A673 (cell line): ENCODE results near the gene RAB3GAP2. TPM values are rescaled to one million over a fixed set of nuclear protein-coding genes. Genes with fewer than 3 reads are reported as not detected.

Experiments
- BruUV-seq: library from RNA; stranded (reverse); fragments of 400-500 nt; replicated peaks from 2 replicates; lab custom pipeline; 2021; lab: Mats Ljungman, UMichigan
- CTCF ChIA-PET: fragments of 300-600 bp; sonication (Branson Sonifier 250); formaldehyde crosslinking; loops from one replicate; lab custom pipeline; 2022; ENCODE audit warnings: antibody characterized with exemption; lab: Charles Lee
- POLR2A ChIA-PET: fragments of 300-600 bp; sonication (Branson Sonifier 250); formaldehyde crosslinking; loops from one replicate; lab custom pipeline; 2022; ENCODE audit warnings: antibody characterized with exemption; ENCODE audit not compliant: low non-redundant PET; lab: Charles Lee
- DNase-seq: peaks from one replicate; pipeline ENCODE4 v3.0.0-alpha.2; 2015; ENCODE audit warnings: low spot score
- H3K27ac ChIP-seq: fragments of 200-600 bp; sonication (generic); 2 replicates; pipeline ENCODE4 v1.5.1; 2016; ENCODE audit warnings: mixed run types, low read depth, mild to moderate bottlenecking, mixed read lengths, antibody characterized with exemption, low read length; ENCODE audit not compliant: poor library complexity, severe bottlenecking
- H3K27me3 ChIP-seq: fragments of 200-600 bp; sonication (generic); replicated peaks from 2 replicates; pipeline ENCODE4 v1.6.1; 2017; ENCODE audit warnings: mixed run types, low read depth, mild to moderate bottlenecking, mixed read lengths, antibody characterized with exemption, low read length; ENCODE audit not compliant: insufficient read depth, poor library complexity
- H3K36me3 ChIP-seq: fragments of 200-600 bp; sonication (generic); 2 replicates; pipeline ENCODE4 v1.6.1; 2016; ENCODE audit warnings: mixed run types, mild to moderate bottlenecking, mixed read lengths, antibody characterized with exemption, low read length; ENCODE audit not compliant: insufficient read depth, poor library complexity, severe bottlenecking
- H3K4me1 ChIP-seq: fragments of 200-600 bp; sonication (generic); 2 replicates; pipeline ENCODE4 v1.6.1; 2017; ENCODE audit warnings: mixed run types, mild to moderate bottlenecking, mixed read lengths, antibody characterized with exemption, low read length; ENCODE audit not compliant: insufficient read depth, poor library complexity, severe bottlenecking
- H3K4me3 ChIP-seq: fragments of 200-600 bp; sonication (generic); 2 replicates; pipeline ENCODE4 v1.5.1; 2016; ENCODE audit warnings: low read depth, mixed run types, mild to moderate bottlenecking, mixed read lengths, low read length; ENCODE audit not compliant: poor library complexity, severe bottlenecking
- H3K9me3 ChIP-seq: fragments of 200-600 bp; sonication (generic); 2 replicates; pipeline ENCODE4 v1.6.1; 2016; ENCODE audit warnings: mixed run types, low read depth, mild to moderate bottlenecking, mixed read lengths, antibody characterized with exemption, low read length; ENCODE audit not compliant: poor library complexity, severe bottlenecking
- CTCF ChIP-seq: fragments of 300-800, 200-600 bp; sonication (generic); conservative IDR thresholded peaks from 2 replicates; pipeline ENCODE4 v1.5.1; 2017; ENCODE audit warnings: low read depth, mild to moderate bottlenecking, antibody characterized with exemption, low read length, moderate library complexity, mixed read lengths
- EZH2 ChIP-seq: fragments of 200-600 bp; sonication (generic); IDR thresholded peaks from 2 replicates; pipeline ENCODE4 v1.6.1; 2017; ENCODE audit warnings: borderline replicate concordance, low read depth, mild to moderate bottlenecking, mixed read lengths, antibody characterized with exemption, low read length; ENCODE audit not compliant: poor library complexity, severe bottlenecking
- intact Hi-C: fragments of 100-400 bp; cut with micrococcal nuclease; formaldehyde crosslinking; loops from one replicate; pipeline ENCODE4 v1.10.0; 2022; ENCODE audit not compliant: unreplicated experiment
- total RNA-seq: library from RNA; stranded (reverse); gene quantifications from 2 replicates; pipeline ENCODE4 v1.2.3, GENCODE V29; 2021

RAB3GAP2 gene
- total RNA-seq, 1 experiment from 2014 or later = 43.8 TPM

GRCh38 chr1:220298470-220299205 lies 26.4 kb upstream of the RAB3GAP2 start:
- intact Hi-C loops = loop anchor here (5.0 kb wide), 1 partner anchor 229 kb away; the partner anchor contains the start of gene MARK1
- H3K27ac ChIP-seq = no peak overlapping the region
- no peak for DNase-seq
- no peaks in the 10 kb centered on the region for H3K36me3 ChIP-seq
- H3K4me3 ChIP-seq = no peak overlapping the region
- ChIA-PET CTCF (no interaction called here), POLR2A (no interaction called here)
- peaks cover 10% of the 10 kb centered on the region for H3K4me1 ChIP-seq
- H3K9me3 ChIP-seq = no peaks in the 10 kb centered on the region
- TF ChIP-seq CTCF = no peak
- no peak for TF ChIP-seq EZH2
- no TSS peak for BruUV-seq
- no peaks in the 10 kb centered on the region for H3K27me3 ChIP-seq

- ChIA-PET CTCF (interaction anchor here (1.5 kb wide), 1 partner anchor 436 kb away, joined by 19 read pairs; no protein-coding TSS in a partner anchor), POLR2A (no interaction called here)
- no peaks in the 10 kb centered on the region for H3K9me3 ChIP-seq
- no peak for DNase-seq
- no peak overlapping the region for H3K4me3 ChIP-seq
- no peaks in the 10 kb centered on the region for H3K36me3 ChIP-seq
- no peaks in the 10 kb centered on the region for H3K27me3 ChIP-seq
- no TSS peak for BruUV-seq
- TF ChIP-seq EZH2 (no peak), CTCF (no peak)
- intact Hi-C loops = loop anchor here (5.0 kb wide), 1 partner anchor 230 kb away; the partner anchor contains the start of gene MARK1
- H3K4me1 ChIP-seq = peaks cover 10% of the 10 kb centered on the region
- no peak overlapping the region for H3K27ac ChIP-seq
These were observed 24.7 kb upstream of the RAB3GAP2 start for GRCh38 chr1:220296981-220297380.

- ChIA-PET POLR2A (no interaction called here), CTCF (no interaction called here)
- Histone ChIP-seq H3K27me3 (peaks cover 8% of the 10 kb centered on the region), H3K36me3 (no peaks in the 10 kb centered on the region), H3K4me3 (no peak overlapping the region), H3K4me1 (no peaks in the 10 kb centered on the region), H3K27ac (no peak overlapping the region), H3K9me3 (no peaks in the 10 kb centered on the region)
- no peak for TF ChIP-seq CTCF
- no peak for TF ChIP-seq EZH2
- intact Hi-C loops = loop anchor here (5.0 kb wide), 1 partner anchor 232 kb away; the partner anchor contains the start of gene MARK1
- no peak for DNase-seq
- no TSS peak for BruUV-seq
These were observed 22.6 kb upstream of the RAB3GAP2 start for GRCh38 chr1:220294846-220295301.
